ENCODE measurements around the gene TUBB1.
"Not testable (repeated sequence)": the region's sequence is repeated elsewhere in the genome, so short reads cannot be mapped to it uniquely, and the experiment has no call there.

Gene TUBB1

DNA sequence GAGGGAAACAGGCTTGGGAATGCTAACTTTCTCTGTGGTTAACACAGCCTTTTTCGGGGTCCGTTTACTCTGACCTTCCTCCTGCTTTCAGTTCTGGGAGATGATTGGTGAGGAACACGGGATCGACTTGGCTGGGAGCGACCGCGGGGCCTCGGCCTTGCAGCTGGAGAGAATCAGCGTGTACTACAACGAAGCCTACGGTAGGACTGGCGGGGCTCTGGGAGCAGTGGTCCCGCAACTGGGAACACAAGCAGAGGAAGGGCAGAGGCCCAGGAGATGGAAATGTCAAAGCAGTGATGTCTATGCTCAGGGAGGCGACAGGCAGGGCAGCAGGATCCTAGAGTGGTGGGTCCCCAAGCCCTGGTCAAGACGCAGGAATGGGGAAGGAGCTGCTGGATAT, 3.5 kb downstream of the TUBB1 start:
- DNase-seq (ENCODE audit: low spot score) = no peak

DNA sequence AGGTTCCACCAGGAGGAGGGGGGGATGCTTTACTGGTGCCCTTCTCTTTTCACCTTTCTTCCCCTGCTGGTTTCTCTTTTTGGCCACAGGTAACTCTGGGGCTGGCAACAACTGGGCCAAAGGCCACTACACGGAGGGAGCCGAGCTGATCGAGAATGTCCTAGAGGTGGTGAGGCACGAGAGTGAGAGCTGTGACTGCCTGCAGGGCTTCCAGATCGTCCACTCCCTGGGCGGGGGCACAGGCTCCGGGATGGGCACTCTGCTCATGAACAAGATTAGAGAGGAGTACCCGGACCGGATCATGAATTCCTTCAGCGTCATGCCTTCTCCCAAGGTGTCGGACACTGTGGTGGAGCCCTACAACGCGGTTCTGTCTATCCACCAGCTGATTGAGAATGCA, 4.4 kb downstream of the TUBB1 start:
- no peak for DNase-seq (ENCODE audit: low spot score)

DNA sequence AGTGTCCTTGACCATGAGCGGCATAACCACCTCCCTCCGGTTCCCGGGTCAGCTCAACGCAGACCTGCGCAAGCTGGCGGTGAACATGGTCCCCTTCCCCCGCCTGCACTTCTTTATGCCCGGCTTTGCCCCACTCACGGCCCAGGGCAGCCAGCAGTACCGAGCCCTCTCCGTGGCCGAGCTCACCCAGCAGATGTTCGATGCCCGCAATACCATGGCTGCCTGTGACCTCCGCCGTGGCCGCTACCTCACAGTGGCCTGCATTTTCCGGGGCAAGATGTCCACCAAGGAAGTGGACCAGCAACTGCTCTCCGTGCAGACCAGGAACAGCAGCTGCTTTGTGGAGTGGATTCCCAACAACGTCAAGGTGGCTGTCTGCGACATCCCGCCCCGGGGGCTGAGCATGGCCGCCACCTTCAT, 4.9 kb downstream of the TUBB1 start:
- DNase-seq (ENCODE audit: low spot score) = no peak

DNA sequence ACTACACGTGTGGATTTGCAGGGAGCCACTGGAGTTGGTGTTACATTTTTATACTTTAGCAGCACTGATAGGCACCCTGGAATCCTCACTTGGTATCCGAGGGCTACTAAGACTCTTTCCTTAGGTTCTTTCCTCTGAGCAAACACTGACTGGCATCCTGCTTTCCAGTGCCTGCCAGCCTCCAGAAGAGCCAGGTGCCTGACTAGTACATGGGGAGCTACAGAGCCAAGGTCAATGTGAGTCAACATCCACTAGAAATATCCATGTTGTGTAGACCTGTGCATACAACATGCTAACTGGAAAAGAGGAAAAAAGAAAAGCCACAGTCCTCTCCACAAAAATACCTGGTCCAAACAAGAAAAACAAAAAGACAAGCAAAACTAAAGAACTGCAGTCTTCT, 5.9 kb downstream of the TUBB1 start:
- DNase-seq (ENCODE audit: low spot score) = no peak

DNA sequence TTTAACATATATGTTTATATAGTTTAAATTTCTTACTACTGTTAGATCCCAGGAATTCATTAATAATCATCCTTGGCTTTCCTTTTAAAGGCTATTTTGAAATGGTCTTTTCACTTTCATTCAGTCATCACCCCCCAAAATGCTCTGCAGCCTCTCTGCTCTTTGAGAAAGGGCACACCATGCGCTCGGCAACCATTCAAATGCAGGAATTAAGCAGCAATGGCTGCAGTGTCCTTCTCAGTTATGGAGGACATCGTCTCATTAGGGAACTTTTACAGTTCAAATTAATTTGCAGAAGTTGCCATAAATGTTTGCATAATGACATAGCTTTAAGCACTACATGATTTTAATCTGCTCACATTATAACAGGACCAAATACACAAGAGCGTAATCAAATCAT, 6.3 kb downstream of the TUBB1 start:
- DNase-seq (ENCODE audit: low spot score) = no peak

DNA sequence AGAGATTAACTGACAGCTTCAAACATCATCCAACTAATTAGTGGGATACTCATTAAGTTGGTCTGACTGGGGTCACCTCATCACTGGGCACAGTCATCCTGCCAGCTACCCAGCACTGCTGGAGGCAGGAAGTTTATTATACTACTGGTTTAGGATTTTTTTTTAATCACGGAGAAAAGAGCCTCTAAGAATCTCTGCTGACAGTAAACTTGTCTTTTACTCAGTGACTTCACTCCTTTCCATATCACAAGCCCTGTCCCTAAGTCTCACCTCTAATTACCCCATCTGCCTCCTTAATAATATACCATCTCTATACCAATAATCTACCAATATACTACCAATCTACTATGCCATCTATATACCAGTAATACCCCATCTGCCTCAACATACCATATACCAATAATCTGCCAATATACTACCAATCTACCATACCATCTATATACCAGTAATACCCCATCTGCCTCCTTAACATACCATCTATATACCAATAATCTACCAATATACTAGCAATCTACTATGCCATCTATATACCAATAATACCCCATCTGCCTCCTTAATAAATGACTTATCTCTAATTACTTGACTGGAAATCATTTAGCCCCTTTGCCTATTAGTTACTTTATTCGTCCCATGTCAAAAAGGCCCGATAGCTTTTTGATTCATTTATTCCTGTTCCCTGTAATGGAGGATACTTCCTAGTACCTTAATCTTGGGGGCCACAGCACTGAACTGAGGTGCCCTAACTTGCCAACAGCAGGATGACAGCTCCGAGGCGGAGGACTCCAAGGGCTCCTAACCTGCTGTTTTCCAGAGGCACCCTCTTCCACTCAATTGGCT, 7.9 kb downstream of the TUBB1 start:
- DNase-seq (ENCODE audit: low spot score) = no peak

DNA sequence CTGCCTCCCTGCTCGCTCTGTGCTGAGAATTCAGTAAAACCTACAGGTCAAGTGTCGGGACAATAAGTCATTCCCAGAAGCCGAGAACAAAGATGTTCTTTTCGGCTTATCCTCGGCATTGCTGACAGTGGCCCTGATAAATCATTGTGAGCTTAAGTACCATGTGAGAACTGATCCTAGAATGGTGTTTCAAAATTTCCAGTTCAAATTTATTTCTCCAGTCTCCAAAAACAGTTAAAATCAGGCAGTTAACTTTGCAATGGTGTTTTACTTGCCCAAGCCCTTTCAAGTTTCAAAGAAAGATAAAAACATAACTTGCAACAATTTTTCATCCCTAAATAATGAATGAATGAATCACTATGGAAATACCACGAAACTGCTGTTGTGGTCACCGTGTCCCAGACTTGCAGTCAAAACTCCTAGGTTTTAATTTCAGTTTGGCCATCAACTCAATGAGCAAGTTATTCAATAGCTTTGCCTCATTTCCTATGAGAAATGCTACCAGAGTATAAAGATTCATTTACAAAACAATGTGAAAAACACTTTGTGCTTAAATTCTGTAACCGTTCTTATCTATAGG, 8.6 kb downstream of the TUBB1 start:
- DNase-seq (ENCODE audit: low spot score) = no peak

DNA sequence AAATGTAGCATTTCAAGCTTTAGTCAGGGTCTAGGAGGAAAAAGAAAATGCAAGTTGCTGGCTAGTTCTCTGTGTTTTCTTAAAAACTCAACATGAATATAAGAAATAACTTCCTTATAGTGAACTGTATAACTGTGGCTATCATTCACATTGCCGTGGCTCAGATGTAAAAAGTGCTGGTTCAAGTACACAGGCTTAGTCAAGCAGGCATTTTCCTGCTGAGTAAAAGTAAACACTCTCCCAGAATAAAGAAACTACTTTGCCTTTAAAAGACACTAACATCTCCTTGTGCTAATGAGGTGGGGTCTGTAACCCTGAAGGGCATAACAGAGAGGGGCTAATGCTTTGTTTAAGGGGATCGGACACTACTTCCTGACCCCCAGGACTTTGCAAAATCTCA, 9.6 kb downstream of the TUBB1 start:
- no peak for DNase-seq (ENCODE audit: low spot score)

DNA sequence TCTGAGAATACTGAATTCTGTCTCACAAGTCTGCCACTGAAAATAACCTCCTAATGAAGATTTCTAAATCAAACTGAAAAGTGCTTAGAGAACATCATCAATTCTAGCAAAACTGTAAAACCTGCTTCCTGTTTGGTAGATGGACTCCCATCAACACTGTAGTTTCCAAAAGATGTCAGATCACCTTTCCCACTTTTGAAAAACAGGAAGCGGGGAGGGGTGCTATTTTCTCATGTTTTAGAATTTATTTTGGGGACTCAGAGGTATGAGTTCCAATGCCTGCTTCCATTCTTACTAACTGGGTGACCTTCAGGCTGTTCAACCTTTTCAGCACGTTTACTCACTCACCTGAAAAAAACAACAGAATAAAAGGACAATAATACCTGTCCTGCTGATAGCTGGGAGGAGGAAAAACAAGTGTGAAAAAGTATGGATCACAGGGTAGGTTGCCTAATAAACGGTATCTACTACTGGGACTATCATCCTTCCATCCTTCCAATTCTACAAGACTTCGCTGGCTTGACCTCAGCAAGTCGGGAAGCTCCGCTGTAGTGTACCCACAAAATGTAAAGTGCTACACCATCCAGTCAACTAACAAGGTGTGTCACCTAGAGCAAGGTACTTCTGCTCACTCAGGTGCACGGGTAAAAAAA, 11.8 kb downstream of the TUBB1 start:
- DNase-seq (ENCODE audit: low spot score) = no peak

DNA sequence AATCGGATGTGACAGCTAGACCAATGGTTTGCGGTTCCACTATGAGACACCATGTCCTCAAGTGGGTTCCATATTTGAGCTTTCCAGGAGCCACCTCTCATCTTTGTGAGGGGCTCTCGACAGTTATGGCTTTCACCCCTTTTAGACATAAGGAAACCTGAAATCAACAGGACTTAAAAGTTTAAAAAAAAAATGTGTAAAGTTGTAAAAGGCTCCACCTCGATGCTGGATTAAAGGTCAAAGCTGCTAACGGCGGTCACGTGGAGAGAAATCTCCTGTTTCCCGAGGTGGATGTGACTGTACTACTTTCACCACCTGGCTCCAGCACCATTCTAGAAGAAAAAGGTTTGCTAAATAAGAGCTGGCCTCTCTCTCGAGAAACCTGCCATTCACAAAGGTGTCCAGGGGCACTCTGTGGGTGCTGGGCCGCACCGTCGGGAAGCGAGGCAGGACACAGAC, 12.4 kb downstream of the TUBB1 start:
- DNase-seq (ENCODE audit: low spot score) = no peak

DNA sequence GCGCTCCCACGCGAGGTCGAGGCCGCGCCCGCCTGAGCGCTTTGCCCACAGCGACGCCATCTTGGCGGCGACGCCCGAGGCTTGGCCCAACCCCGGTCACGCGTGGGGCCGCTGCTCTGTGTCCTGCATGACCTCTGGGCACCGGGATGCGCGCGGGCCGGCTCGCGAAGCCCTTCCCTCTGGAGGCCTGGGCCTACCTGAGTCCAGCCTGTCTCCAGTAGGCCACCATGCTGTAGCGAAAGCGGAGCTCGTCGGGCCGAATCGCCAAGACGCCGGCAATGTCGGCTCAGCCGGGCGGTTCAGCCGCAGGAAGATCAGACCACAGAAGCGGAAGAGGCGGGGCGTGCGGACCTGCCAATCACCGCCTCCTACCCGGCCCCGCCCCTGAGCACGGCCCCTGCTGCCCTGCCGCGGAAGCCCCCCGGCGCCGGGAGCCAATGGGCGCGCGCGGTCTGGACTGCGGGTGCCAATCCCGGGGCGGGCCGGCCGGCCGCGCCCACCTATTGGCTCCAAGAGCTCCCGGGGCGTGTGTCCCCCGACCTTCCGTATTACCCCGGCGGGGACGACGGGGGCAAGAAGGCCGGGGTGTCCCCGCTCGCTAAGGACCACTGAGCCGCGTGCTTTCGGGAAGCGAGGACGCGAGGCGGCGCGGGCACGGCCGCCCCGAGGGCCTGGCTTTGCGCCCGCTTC, 12.9 kb downstream of the TUBB1 start, which contains the start of gene ATP5F1E:
TSS of gene ATP5F1E (minus strand) at position 313 of the 690 bp plus-strand sequence. CDS start at position 229, 84 bp downstream.
- peak; percentile 95 for DNase-seq (ENCODE audit: low spot score)

DNA sequence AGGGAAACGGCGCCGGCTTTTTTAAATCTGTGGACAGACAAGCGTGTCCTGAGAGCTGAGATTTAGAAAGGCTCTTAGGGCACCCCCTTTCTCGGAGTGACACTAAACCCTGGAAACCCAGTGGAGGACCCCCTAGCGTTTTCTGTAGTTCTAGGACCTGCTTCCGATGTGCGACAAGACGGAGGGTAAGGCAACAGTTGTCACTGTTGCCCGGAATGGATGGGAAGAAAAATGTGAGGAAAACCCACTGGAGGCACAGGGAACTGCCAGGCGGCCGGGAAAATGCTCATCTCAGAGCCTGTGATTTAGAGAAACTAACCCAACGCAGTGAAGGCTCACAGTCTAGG, 13.5 kb downstream of the TUBB1 start:
- DNase-seq (ENCODE audit: low spot score) = peak; percentile 53

DNA sequence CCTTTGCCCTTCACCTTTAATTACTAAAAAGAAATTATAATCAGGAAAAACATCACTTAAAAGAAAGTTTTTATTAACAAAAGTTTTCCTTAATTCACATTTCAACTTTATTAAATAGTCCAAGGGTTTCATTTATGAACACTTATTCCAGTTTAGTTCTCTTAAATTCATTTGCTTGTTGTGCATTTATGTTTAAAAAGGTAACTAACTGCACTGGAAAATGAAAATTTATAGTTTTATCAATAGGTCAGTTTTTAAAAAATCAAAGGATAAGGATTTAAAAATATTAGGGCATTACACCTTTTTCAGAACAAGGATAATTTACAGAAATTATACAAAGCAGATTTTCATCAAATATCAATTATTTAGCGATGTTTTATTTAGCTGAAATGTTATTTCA, 13.9 kb downstream of the TUBB1 start:
- no peak for DNase-seq (ENCODE audit: low spot score)

DNA sequence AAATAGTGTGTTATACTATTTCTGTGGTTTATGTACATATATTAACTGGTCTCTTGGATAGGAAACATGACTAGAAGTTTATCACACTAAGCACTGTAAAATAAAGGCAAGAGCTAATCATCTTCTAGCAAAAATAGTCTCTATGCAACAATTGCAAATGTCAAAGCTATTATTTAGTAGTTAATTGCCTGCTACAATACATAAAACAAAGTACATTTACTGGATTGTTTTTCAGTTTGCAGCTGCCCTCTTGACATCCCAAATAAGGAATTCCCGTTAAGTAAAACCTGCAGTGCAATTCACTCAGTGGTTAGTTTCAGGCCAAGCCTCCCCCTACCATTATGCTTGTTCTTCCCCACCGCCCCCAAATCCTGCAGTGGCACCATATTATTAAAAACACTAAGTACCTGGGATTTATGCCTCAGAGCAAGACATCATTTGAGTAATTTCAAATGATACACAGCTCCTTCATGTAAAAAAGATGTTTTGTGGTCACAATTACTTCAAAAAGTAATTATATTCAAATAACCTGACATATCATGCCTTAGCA, 14.5 kb downstream of the TUBB1 start:
- DNase-seq (ENCODE audit: low spot score) = no peak

DNA sequence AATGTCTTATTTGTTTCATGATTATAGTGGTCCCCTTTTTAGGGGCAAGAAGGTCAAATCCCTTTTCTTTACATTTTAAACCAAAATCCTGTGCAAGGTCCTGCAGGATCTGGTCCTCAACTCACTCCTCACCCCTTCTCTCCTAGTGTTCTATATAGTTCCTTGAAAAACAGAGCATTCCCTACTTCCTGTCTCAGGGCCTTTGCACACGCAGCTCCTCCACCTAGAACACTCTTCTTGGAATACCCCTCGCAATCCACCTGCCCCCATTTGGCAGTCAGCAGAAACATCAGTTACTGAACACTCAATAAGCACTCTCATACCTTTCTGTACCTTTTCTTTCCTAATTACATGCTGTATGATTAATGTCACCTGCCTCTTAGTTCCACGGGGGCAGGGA, 16.2 kb downstream of the TUBB1 start:
- DNase-seq (ENCODE audit: low spot score) = no peak

DNA sequence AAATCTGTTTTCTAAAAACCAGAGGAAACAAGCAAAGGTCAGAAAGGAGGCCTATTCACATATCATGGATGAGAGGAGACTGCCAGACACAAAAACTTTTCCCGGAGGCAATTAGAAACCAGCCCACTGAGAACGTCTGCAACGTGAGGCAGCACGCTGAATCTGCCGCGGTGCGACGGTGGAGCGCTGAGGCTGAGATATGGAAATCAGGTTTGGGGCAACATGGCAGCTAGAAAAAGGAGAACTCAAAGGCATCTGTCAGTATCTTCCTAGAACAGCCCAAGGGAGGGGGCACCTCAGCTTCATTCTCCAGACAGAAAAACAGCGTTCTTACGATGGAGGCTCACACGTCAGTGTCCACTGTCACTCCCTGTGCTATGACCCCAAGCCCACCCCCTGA, 18.2 kb downstream of the TUBB1 start:
- no peak for DNase-seq (ENCODE audit: low spot score)

DNA sequence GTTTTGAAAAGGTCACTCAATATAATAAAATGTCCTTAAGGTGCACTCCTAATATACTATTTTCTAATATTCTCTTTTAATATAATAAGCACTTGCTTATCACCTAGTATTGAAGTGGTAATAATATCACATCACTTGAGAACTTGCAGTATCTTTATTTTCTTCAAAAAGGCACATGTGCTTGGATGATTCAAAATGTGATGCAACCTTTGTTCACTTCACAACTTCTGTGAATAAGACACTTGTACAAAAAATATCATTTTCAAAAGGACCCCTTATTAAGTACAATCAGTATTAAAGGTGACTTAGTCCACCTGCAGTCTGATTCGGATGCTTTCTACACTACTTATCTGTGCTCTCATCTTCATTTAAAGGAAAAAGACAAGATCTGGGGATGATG, 20.0 kb downstream of the TUBB1 start:
- no peak for DNase-seq (ENCODE audit: low spot score)

DNA sequence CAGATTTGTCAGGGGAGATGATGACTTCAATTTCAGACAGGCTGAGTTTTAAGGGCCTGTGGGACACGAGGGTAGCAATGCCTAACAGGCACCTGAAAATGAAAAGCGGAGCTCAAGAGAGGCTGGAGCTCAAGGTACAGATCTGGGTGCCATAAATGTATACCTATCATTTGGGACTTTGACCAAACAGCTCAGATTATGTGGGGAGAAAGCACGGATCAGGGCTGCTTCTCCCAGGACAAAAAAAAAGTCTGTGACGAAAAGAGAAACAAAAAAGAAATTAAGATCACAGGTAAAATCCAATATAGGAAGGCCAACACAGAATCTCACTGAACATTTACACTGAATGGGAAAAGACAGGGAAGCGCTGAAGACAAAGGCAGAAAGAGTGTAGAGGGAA, 21.4 kb downstream of the TUBB1 start:
- DNase-seq (ENCODE audit: low spot score) = no peak

DNA sequence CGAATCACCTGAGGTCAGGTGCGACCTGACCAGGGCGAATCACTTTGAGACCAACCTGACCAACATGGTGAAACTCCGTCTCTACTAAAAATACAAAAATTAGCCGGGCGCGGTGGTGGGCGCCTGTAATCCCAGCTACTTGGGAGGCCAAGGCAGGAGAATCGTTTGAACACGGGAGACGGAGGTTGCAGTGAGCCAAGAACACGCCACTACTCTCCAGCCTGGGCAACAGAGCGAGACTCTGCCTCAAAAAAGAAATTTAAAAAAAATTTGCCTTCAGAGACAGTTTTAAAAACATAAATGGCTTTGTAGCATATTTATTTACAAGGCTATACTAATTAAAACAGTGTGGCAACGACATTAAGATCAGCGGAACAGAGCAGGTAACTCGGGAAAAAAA, 22.3 kb downstream of the TUBB1 start:
- not testable (repeated sequence) for DNase-seq (ENCODE audit: low spot score)

DNA sequence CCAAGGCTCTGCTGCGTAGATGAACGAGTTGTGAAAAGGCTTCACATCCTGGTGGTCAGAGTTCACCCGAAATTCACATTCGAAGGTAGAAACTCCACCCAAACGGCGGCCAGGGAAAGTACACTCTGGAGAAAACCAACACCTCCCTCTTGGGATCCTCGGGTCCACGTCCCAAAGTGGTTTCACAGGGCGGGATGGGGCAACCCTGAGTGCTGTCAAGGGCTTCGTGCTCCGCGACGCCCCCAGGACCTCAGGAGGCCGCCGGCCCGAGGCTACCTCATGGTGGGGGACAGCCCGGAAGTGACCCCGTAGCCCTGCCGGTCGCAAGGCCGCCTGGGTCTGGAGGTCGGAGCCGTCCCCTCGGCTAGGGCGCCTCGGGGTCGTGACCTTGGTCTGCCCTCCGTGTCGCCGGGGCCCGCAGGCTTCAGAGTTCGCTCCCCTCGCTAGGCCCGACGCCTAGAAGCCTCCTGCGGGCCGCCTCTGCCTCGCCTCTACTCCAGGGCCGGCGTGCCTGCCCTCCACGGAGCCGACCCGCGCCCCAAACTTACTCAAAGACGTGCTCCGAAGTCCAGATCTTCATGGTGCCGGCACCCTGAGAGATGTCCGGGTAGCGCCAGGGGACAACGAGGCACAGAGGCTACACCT, 23.0 kb downstream of the TUBB1 start, which contains the start of gene PRELID3B:
TSS of gene PRELID3B (minus strand) at position 636 of the 645 bp plus-strand sequence. CDS start at position 580, 56 bp downstream.
- peak; percentile 44 for DNase-seq (ENCODE audit: low spot score)

DNA sequence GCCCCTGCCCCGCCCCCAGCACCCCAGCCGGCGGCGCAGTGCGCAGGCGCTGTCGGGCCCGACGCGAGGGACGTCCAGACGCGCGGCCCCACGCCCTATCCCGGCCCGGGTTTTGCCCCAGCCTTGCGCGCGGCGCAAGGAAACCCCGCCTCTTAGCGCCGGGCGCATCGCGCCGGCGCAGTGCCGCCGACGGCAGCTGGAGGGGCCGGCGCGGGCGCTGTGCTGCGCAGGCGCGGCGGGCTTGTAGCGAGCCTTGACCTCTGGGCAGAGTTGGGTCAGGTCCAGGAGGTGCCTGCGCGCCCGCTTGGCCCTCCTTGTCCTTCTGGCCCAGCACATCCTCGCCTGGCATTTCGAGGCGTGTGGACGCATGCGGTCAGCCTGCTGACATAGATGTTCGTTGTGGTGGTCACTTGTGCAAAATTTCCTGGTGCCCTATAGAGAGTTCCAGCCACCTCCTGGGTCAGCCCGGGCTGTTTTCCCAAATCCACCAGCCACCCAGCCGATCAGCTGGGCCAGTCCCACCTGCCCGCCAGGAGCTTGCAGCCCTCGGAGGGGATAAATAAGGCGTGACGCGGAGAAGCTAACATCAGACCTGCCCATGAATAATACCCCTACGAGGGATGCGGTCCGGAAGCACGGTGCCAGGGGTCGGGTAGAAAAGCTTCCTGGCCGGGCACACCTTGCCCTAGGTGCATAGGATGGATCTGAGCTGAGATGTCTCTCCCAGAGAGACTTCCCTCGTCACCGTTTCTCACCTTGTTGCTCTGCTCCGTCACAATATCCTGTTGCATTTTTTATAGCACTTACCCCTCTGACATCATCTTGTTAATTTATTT, 23.8 kb downstream of the TUBB1 start:
- peak; percentile 96 for DNase-seq (ENCODE audit: low spot score)
